Stomach smooth muscle (tissue), 2 donors: ENCODE results near the gene ANKS1A.
"Not testable (repeated sequence)": the region's sequence is repeated elsewhere in the genome, so short reads cannot be mapped to it uniquely, and the experiment has no call there.

ENCODE experiments used
- H3K27ac ChIP-seq: one replicate; pipeline ENCODE4 v1.7.0; 2013; ENCODE audit warnings: mild to moderate bottlenecking, low read length, inconsistent platforms
- H3K27me3 ChIP-seq, 2 donors: one replicate each; pipeline ENCODE4 v1.7.0; 2013; ENCODE audit warnings: low read length in 2 of 2; ENCODE audit not compliant: insufficient read depth in 2 of 2, control insufficient read depth in 1 of 2
- H3K36me3 ChIP-seq, 2 donors: one replicate each; pipeline ENCODE4 v1.7.0; 2013; ENCODE audit warnings: low read length in 2 of 2; ENCODE audit not compliant: control insufficient read depth in 2 of 2, insufficient read depth in 2 of 2
- H3K4me1 ChIP-seq: one replicate; pipeline ENCODE4 v1.7.0; 2013; ENCODE audit warnings: low read length; ENCODE audit not compliant: control insufficient read depth, insufficient read depth
- H3K4me3 ChIP-seq, 2 donors: one replicate each; pipeline ENCODE4 v1.7.0; 2013; ENCODE audit warnings: low read length in 2 of 2
- H3K9ac ChIP-seq, 2 donors: one replicate each; pipeline ENCODE4 v1.7.0; 2013; ENCODE audit warnings: low read length in 2 of 2, mild to moderate bottlenecking in 1 of 2
- H3K9me3 ChIP-seq, 2 donors: one replicate each; pipeline ENCODE4 v1.7.0; 2013; ENCODE audit warnings: low read length in 2 of 2; ENCODE audit not compliant: control insufficient read depth in 2 of 2
- donor health status: healthy.
- donor health status: Pancreatic carcinoma.

The ANKS1A gene

DNA sequence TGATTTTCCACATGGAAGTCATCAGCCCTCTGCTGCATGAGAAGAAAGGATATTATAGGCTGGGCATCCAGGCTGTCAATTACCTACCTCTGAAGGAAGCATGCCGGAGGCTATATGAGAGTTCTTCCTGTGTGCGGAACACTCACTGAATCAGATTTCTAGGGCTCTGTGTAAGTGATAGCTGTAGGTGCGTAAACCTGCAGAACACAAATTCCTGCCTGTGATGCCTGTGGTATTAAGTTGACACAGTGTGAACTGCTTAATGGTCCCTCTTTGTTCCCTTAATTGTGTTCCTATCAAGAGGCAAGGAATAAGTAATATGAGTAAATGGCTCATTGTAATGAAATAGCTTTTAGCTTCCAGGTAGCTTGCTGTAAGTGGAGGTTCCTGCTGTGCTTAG, 103.3 kb downstream of the ANKS1A start:
- Histone ChIP-seq H3K4me1 (peaks cover under 1% of the 10 kb centered on the region), H3K36me3 (peaks cover 6 to 18% of the 10 kb centered on the region in 2 donors), H3K27me3 (no peaks in the 10 kb centered on the region), H3K4me3 (no peak overlapping the region), H3K9ac (no peak overlapping the region), H3K27ac (no peak overlapping the region), H3K9me3 (no peaks in the 10 kb centered on the region)

DNA sequence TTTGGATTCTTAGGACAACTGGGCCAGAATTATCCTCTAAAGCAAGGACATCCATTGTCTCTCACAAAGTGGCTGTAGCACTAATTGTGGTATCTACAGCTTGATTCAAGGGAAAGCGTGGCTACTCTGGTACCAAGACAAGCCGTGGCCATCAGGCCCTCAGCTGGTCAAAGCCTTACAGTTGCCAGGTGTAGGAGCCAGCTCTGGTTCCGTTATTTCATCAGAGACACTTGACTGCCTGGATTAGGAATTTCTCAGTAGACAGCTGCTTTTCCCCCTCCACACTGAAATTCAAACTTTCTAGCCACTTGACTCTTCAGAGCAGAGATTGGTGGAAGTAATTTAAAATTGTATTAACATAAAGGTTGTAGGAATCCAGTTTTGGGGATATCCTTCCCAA, 104.2 kb downstream of the ANKS1A start:
- H3K9me3 ChIP-seq = no peaks in the 10 kb centered on the region
- no peak overlapping the region for H3K9ac ChIP-seq
- H3K4me1 ChIP-seq = no peaks in the 10 kb centered on the region
- no peak overlapping the region for H3K4me3 ChIP-seq
- peaks cover 6 to 18% of the 10 kb centered on the region in 2 donors for H3K36me3 ChIP-seq
- no peaks in the 10 kb centered on the region for H3K27me3 ChIP-seq
- H3K27ac ChIP-seq = no peak overlapping the region

DNA sequence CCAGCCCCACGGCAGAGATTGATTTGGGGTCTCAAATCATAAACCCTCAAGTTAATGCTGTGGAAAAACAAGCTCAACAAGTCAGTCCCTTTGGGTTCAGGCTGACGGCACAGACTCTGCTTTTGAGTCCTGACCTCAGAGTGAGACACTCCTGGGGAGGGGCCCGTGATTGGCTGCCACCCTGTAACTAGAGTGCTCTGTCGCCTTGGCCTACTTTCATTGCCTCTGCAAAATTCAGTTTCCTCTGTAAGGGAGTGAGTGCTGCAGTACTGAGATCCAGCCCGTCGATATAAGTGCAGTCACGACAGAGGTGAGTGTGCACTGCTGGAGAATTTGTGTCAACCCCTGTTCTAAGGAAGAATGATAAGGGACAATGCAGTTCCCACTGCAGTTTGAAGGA, 105.6 kb downstream of the ANKS1A start:
- no peak overlapping the region for H3K27ac ChIP-seq
- peaks cover 6 to 20% of the 10 kb centered on the region in 2 donors for H3K36me3 ChIP-seq
- H3K4me1 ChIP-seq = no peaks in the 10 kb centered on the region
- no peak overlapping the region for H3K4me3 ChIP-seq
- no peaks in the 10 kb centered on the region for H3K27me3 ChIP-seq
- no peaks in the 10 kb centered on the region for H3K9me3 ChIP-seq
- H3K9ac ChIP-seq = no peak overlapping the region

DNA sequence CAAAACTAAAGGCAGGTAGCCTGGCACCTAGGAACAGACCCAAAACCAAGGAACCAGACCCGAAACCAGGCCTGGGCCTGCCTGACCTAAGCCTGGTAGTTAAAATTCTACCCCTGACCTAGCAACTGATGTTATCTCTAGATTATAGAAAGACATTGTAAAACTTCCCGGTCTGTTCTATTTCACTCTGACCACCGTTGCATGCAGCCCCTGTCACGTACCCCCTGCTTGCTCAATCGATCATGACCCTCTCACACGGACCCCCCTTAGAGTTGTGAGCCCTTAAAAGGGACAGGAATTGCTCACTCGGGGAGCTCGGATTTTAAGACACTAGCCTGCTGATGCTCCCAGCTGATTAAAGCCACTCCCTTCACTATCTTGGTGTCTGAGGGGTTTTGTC, 109.4 kb downstream of the ANKS1A start:
- H3K36me3 ChIP-seq = peaks cover 3 to 13% of the 10 kb centered on the region in 2 donors
- not testable (repeated sequence) for H3K4me3 ChIP-seq, H3K4me1 ChIP-seq

DNA sequence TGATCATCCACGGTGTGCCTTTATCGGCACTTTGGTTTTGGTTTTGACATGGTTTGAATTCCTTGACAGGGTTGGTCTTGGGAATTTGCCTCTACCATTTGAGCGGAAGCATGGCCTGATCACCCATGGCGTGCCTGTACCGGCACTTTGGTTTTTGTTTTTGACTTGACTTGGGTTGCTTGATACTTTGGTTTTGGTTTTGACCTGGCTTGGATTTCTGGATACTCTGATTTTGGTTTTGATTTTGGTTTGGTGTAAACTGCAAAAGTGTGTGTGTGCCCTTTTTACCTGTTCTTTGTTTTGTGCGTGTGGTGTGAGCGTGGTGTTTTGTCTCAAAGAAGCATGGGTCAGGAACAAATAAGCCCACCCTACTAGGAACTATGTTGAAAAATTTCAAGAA, 110.1 kb downstream of the ANKS1A start:
- not testable (repeated sequence) for H3K4me3 ChIP-seq, H3K27me3 ChIP-seq, H3K27ac ChIP-seq, H3K9ac ChIP-seq, H3K9me3 ChIP-seq, H3K4me1 ChIP-seq
- peaks cover 3 to 12% of the 10 kb centered on the region in 2 donors for H3K36me3 ChIP-seq

More for the DNA sequence above, 109.4 kb downstream of the ANKS1A start:
- not testable (repeated sequence) for H3K9me3 ChIP-seq, H3K27me3 ChIP-seq, H3K27ac ChIP-seq, H3K9ac ChIP-seq

DNA sequence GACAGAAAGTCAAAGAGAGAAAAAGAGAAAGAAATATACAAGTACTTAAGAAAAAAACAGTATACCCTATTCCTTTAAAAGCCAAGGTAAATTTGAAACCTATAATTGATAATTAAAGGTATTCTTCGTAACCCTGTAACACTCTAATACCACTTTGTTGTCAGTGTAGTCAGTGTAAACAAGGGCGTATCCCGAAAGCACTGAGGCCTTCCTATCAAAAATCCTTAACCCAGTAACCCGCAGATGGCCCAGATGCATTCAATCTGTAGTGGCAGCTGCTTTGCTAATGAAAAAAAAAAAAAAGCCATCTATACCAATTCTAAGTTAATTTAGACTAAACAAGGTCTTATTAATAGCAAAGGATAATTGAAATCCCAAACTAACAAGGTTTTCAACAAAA, 110.9 kb downstream of the ANKS1A start:
- not testable (repeated sequence) for H3K4me1 ChIP-seq, H3K27me3 ChIP-seq, H3K9me3 ChIP-seq, H3K27ac ChIP-seq, H3K36me3 ChIP-seq, H3K9ac ChIP-seq, H3K4me3 ChIP-seq

DNA sequence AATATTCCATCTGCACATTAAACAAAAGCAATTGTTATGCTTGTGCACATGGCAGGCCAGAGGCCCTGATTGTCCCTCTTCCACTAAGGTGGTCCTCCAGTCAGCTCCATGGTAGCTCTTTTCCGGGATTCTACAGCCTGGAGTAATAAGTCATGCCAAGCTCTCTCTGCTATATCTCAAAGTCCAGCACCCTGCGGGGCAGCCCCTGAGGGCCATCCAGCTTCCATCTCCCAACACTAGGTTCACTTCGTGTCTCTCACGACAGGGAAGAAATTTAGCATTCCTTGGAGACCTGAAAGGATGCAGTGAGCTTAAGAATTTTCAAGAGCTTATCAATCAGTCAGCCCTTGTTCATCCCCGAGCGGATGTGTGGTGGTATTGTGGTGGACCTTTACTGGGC, 112.3 kb downstream of the ANKS1A start:
- H3K36me3 ChIP-seq = not testable (repeated sequence)

DNA sequence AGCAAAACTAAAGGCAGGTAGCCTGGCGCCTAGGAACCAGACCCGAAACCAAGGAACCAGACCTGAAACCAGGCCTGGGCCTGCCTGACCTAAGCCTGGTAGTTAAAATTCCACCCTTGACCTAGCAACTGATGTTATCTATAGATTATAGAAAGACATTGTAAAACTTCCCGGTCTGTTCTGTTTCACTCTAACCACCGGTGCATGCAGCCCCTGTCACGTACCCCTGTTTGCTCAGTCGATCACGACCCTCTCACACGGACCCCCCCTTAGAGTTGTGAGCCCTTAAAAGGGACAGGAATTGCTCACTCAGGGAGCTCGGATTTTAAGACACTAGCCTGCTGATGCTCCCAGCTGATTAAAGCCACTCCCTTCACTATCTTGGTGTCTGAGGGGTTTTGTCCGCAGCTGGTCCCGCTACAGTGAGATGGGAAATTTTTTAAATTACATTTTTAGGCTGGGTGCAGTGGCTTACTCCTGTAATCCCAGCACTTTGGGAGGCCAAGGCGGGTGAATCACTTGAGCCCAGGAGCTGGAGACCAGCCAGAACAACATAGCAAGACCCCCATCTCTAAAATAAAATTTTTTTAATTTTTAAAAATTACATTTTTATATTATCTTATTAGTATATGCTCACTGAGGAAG, 115.0 kb downstream of the ANKS1A start:
- H3K9me3 ChIP-seq, H3K36me3 ChIP-seq, H3K27me3 ChIP-seq, H3K9ac ChIP-seq, H3K4me3 ChIP-seq, H3K27ac ChIP-seq, H3K4me1 ChIP-seq: not testable (repeated sequence)

More for the DNA sequence above, 112.3 kb downstream of the ANKS1A start:
- H3K27ac ChIP-seq, H3K9ac ChIP-seq, H3K9me3 ChIP-seq, H3K27me3 ChIP-seq, H3K4me1 ChIP-seq, H3K4me3 ChIP-seq: not testable (repeated sequence)

DNA sequence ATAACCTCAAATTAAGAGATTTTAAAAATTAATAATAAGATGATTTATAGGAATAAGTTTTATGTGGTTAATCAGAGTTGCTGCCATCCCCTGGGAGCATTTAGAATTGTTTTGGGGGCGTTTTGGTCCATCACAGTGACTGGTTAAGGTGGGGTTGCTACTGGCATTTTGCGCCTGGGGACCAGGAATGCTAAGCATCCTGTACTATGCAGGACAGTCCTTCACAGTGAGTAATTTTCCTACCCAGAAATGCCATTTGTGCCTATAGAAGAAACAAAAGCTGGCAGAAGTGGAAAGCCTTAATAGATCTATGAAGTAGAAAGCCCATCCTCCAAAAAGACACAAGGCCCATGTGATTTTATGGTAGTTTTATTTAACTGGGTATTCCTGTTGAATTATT, 118.0 kb downstream of the ANKS1A start:
- no peaks in the 10 kb centered on the region for H3K36me3 ChIP-seq
- no peaks in the 10 kb centered on the region for H3K4me1 ChIP-seq
- no peak overlapping the region for H3K9ac ChIP-seq
- H3K27ac ChIP-seq = no peak overlapping the region
- H3K9me3 ChIP-seq = no peaks in the 10 kb centered on the region
- no peaks in the 10 kb centered on the region for H3K27me3 ChIP-seq
- H3K4me3 ChIP-seq = no peak overlapping the region

DNA sequence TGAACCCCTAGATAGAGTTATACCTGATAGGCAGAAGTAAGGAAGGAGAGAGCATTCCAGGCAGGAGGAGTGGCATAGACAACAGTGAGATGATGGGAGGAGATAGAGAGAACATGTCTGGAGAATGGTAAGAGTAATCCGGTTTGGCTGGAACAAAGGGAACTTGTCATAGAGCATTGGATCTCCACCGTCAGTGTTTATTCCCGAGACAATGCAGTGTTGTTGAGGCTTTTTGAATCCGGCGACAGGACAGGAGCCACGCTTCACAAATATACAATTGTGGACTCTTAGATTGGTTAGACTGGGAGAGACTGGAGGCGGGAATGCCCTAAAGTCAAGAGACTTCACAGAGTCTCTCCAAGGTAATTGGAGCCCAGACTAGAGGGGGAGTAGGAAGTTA, 119.8 kb downstream of the ANKS1A start:
- Histone ChIP-seq H3K27me3 (no peaks in the 10 kb centered on the region), H3K36me3 (no peaks in the 10 kb centered on the region), H3K9me3 (no peaks in the 10 kb centered on the region), H3K9ac (no peak overlapping the region), H3K4me3 (no peak overlapping the region), H3K4me1 (no peaks in the 10 kb centered on the region), H3K27ac (no peak overlapping the region)

DNA sequence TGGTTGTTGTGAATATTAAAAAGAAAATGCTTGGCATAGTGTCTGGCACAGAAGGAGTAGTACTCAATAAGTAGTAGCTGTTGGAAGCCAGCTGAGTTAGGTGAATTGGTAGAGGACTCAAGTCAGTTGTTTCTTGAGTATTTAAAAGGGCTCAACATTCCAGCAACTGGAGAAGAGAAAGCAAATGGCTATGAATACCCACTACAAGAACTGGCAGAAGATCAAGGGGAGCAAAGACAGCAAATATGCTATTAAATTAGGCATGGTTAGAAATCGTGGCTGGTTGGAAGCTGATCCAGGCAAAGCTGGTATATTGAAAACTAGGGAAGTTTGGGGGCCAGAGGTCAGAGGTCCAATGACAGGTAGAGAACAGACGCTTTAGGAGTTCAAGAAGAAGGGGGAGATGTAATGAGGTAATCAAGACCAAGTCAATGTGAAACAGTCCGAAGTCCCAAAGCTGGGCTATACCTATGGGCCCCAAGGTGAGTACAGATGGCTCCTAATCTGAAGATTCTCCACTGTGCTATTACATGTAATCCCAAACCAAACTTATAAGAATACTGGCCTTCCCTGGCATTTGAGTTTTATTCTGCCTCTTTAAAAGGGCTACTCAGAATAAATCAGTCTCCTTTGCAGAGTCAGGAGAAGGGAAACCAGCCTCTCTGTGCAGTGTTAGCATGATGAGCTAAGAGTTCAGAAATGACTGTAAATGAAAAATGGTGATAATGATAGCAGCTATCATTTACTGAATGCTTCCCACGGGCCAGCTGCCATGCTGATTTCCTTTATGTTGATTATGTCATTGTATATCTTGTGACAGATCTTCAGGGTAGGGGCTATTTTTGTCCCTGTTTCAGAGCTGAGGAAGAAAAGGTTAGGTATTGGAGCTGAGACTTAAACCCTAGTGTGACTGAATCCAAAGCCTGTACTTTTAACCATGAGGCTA, 122.3 kb downstream of the ANKS1A start:
- Histone ChIP-seq H3K9ac (no peak overlapping the region), H3K4me3 (no peak overlapping the region), H3K4me1 (peaks cover 20% of the 10 kb centered on the region), H3K27me3 (no peaks in the 10 kb centered on the region), H3K9me3 (no peaks in the 10 kb centered on the region), H3K36me3 (no peaks in the 10 kb centered on the region), H3K27ac (no peak overlapping the region)
